Anterior cingulate cortex (tissue), 58 donors: ENCODE results near the gene PTGR3.
A peak's percentile ranks its signal among the peaks of the same experiment; 100 is the strongest.

Experiments
- DNase-seq, 58 donors: peaks; one replicate each; lab custom pipeline; 2025; lab: John Stamatoyannopoulos, UW

The PTGR3 gene, protein sequence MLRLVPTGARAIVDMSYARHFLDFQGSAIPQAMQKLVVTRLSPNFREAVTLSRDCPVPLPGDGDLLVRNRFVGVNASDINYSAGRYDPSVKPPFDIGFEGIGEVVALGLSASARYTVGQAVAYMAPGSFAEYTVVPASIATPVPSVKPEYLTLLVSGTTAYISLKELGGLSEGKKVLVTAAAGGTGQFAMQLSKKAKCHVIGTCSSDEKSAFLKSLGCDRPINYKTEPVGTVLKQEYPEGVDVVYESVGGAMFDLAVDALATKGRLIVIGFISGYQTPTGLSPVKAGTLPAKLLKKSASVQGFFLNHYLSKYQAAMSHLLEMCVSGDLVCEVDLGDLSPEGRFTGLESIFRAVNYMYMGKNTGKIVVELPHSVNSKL

DNA sequence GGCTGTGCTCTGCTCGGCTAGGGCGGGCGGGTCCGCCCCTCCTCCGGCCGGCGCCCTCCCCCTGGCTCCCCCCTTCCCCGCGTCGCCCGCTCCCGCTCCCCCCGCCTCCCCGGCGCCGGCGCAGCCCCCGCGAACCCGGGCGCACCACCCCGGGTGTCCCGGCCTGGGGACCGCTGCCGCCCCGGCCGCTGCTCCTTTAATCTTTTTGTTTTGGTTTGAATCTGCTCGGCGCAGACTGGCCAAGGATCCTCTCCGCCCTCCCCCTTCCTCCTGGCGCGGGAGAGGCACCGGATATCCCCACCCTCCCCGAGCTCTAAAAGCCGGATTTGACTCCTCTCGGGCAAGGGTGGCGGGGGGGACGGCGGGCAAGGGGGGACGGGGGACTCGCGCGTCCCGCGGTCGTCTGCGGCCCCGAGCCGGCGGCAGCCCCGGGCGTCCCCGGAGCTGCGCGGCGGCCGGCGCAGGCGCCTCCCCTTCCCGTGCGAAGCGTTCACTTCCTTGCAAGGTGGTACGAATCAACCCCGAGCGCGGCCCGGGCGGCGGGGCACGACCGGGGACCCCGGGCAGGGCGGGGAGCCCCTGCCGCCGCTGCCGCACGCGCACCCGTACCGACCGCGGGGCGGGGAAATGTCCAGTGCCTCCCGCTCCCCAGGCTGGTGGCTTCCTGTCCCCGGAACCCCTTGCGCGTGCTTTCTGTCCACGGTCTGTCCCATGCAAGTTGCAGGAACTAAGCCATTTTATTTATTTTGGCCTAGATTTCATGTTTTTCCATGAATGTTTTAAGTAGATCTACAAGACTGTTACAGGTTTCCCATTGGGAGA, at the start of gene PTGR3:
Gene PTGR3 (minus strand): TSS at position 11 of the 822 bp plus-strand sequence. CDS start 81 bp downstream, outside the sequence.
- peak in 57 of 58 donors; percentile 45 to 96 (median 80) for DNase-seq

DNA sequence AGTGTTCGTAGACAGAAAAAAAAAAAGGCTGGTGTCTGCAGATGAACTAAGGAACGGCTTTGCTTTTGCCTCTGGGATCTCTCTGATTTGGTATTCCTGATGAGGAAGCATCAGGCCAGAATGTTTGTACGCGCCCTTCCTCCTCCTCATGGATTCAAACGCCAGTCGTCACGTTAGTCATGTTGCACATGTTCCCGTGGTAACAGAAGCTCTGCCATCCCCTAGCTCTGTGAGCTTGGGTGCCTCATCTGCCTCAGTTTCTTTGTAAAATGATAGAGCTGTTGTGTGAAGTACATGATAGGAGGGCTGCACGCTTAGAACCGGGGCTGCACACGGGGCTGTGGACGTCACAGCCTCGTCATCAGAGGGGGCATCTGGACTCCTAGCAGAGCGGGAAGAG, 48.7 kb upstream of the PTGR3 start:
- DNase-seq, result no peak

DNA sequence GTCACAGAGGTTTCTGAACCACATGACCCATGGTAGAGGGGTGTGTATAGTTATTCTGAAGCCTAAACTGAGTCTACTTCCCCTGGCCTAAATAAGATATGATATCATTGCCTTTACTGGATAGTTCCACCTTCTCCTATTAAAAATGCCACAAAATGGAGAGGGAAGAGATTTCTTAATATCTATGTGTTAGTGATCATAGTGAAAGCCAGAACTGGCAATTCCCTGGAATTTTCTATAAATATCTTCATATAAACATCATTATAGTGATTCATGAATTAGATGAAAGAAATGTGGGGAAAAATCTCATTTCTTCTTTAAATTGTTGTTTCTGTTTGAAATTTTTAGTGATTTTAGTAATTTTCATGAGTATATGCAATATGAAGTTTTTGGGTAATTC, 47.4 kb upstream of the PTGR3 start:
- no peak for DNase-seq

DNA sequence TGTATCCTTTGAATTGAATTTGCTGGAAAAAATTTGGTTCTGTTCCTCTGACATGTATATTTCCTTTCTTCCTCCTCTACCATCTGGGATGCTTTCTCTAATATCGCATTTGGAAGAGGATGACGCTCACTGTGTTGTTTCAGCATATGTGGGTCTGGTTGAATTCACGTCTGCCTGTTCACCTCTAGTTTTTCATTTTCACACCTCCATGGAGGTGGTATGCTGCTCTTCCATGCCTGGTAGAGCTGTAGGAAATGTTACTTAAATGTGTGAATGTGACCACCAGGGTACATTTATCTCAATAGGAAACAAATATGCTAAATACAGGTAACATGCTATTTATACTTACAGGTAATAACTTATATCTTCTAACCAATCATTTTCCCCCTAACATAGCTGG, 46.2 kb upstream of the PTGR3 start:
- no peak for DNase-seq

DNA sequence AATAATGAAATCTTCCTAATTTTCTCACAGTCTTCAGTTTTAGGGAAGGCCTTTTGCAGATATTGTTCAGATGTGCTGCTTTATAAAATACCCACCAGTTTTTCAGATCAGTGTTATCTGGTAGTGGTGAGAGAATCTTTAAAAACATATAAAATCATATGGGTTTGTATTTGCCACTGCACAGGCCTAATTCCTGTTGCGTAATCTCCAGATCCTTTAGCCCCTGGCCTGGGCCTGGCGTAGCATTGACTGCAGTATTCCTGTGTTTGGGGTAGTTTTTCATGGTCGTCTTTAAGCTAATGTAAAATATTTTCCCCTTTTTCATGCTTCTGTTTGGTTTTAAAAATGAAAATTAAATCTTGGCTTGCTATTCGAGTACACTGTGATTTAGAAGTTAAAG, 44.8 kb upstream of the PTGR3 start:
- no peak for DNase-seq

DNA sequence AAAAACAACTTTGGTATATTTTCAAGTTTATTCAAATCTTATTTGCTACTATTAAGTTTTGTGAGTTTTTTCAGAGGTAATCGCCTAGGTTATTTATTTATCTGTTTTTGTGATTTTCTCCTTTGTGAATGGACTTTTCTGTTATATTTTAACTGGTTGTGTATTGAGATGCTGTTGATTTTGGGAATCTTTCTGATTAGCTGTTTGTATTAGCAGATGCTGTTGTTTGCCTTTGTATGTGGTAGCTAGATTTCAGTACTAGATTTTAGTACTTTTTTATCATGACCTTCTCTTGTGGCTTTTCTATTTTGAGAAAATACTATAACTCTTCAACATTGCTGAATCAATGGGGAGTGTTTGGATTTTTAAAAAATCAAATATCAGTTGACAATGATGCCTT, 44.1 kb upstream of the PTGR3 start:
- no peak for DNase-seq

DNA sequence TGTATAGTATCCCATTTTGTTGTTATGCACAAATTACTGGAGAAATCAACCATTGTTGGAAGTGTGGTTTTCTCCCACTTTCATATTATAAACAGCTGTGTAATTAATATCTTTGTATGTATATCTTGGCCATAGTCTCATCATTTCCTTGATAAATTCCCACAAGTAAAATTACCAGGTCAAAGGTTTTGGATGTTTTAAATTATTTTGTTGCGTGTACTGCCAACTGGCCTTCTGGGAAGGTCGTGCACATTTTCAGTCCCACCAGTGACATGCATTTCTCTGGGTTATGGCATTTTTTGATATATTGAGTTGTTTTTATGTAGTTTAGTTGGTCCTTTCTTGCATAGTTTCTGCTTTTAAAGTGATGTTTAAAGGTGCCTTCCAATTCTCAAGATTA, 43.2 kb upstream of the PTGR3 start:
- no peak for DNase-seq

DNA sequence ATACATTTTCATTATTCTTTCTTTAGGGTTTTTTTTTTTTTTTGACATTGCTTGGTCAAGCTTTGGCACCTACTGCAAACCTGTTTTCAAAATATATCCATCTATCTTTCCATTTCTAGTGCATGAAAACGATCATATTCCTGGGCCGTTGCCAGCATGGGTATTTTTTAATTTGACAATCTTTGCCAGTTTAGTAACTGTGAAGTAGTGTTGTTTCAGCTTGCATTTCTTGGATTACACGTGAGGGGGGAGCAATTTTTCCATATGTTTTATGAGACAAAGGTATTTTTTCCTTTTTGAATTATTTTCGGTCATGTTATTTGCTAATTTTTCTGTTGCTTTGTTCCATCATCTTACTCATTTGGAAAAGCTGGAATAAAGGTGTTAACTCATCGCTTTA, 42.5 kb upstream of the PTGR3 start:
- no peak for DNase-seq

DNA sequence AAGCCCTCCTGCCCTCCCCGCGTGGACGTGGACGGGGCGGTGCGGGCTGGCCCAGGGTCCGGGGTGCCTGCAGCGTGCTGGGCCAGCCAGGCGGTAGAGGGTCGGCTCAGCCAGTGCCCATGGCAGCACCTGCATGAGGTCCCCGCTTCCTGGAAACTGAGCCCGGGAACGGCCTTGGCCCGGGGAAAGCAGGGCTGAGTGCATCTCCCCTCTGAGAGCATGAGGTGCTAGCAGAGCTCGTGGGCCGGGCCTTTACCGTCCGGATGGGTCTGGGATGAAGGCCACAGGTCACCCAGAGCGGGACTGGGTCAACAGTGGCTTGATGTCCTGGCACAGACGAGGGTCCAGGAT, 41.5 kb upstream of the PTGR3 start:
- no peak for DNase-seq

DNA sequence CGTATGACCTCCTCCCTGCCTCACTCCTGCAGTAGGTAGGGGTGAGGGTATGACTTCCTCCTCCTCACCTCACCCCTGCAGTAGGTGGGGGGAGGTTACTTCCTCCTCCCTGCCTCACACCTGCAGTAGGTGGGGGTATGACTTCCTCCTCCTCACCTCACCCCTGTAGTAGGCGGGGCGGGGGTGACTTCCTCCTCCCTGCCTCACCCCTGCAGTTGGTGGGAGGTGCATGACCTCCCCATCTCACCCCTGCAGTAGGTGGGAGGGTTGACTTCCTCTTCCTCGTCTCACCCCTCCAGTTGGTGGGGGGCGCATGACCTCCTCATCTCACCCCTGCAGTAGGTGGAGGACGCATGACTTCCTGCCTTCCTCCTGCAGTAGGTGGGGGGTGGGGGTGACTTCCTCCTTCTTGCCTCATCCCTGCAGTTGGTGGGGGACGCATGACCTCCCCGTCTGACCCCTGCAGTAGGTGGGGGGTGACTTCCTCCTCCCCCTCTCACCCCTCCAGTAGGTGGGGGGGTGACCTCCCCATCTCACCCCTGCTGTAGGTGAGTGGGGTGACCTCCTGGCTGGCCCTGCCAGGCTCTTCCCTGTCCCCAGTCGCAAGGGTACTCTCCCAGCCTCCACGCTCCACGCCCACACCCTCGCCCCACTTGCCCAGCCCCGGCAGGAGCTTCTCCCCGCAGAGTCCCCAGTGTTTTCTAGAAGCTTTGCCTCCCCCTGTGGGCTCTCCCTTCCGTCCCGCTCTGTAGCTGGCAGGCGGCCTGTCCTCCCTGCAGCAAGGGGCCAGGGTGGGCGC, 40.9 kb upstream of the PTGR3 start:
- DNase-seq, result no peak

DNA sequence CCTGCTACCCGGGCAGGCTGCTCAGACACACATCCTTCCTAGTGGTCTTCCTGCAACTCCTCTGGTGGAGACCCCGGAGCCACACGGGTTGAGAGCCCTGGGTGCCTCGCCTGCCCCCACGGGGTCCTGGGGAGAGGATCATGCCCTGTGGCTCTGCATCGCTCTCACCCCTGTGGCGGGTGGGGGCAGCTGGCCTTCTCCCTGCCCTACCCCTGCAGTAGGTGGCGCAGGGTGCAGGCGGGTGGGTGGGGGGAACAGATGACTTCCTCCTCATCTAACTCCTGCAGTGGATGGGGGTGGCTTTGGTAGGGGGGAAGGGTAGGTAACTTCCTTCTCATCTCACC, 40.2 kb upstream of the PTGR3 start:
- DNase-seq, result no peak

DNA sequence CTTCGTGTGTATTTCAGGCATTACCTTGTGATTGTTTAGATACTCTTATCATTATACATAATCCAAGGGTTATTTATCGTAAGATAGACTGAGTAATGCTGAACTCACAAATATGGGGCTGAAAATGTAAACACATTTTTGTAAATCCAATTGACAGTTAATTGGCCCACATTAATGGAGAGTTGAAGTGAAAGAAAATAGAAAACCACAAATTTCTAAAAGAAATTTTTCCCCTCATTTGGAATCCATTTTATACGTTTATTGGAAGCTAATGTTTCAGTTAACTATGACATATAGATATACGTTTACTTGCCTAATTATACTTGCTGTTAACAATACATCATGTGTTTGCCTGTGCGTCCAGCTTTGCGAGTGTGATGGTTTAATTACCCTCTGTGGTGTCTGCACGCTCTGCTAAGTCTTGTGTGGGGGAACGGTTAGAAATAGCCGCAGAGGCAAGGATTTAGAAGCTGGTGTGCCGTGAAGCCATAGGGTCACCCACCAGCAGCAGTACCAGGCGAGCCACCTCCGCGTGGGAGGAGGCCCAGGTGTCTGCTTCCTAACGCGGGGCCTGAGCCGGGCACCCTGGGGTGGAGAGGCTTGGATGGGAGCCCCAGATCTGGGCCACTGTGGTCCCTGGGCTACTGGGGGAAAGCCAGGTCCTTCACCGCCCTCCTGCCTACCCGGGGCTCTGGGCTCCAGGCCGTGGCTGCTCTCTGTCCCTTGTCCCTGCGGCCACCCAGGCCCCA, 39.7 kb upstream of the PTGR3 start:
- peak in 1 of 58 donors; percentile 26 for DNase-seq

DNA sequence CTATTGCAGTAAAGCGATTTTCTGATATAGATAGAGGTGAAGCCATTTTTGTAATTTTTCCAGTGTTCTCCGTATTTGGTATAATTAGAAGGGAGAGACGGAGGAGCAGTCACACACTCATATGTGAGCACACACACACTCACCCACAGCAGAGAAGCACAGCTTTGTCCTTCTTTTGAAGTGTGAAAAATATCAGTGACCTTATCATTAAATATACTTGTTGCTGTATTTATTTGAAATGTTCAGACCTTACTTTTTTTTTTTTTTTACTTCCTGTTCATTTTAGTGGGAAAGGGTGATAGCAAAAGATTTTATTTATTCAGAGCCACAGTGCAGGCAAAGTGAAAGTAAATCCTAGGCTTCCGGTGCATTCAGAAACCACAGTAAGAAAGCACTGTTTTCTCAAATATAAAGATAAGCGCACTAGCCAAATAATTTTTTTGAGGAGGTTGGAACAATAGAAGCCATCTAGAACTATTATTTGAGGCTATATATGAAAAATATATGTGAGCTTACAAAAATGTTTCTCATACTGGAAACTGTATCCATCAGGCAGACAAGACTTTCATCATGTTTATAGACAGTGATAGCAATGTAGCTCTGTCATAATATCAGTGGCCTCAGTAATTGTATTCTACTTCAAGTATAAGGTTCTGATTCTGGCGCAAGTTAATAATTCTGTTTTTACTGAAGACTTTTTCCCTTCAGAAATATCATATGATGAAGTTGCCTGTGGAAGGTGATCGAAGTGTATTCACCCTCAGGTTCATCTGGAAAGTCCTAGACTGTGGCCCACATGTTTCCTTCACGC, 38.9 kb upstream of the PTGR3 start:
- DNase-seq, result no peak

DNA sequence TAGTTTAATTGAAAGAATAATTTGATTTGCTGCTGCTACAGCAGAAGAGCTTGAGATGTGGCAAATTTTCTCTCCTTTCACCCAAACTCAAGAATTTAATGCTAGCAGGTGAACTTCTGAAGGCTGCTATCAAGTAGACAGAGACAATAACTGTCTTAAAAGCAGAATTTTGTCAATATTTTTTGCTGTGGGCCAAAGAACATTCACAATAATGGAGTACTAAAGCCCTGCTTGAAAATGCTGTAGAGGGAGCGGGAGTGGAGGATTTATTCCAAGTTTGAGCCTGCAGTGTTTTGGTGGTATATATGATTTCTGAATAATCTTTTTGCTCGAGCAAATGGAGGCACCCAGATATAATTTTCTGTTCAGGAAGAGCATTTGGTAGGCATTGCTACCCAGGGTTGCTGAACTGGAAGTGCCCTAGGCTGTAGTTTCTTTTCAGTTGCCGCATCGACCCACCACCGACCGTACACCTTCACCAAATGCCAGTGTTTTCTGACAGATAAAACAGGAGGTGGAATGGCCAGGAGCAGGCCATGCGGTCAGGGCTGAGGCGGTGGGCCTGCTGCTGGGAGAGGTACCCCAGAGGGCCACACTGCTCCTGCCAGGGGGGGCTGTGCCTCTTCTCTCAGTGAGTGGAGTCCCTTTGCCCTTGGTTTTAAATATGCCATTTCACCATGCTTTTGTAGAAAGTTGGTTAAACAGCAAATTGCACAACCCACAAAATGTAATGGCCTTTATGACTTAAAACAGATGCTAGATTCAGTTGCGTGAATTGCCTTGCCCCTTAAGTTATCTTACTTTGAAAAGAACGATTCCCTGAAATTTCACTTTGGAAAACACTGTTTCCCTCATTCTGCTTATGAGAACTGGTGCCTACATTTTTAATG, 38.0 kb upstream of the PTGR3 start:
- peak in 1 of 58 donors; percentile 29 for DNase-seq

DNA sequence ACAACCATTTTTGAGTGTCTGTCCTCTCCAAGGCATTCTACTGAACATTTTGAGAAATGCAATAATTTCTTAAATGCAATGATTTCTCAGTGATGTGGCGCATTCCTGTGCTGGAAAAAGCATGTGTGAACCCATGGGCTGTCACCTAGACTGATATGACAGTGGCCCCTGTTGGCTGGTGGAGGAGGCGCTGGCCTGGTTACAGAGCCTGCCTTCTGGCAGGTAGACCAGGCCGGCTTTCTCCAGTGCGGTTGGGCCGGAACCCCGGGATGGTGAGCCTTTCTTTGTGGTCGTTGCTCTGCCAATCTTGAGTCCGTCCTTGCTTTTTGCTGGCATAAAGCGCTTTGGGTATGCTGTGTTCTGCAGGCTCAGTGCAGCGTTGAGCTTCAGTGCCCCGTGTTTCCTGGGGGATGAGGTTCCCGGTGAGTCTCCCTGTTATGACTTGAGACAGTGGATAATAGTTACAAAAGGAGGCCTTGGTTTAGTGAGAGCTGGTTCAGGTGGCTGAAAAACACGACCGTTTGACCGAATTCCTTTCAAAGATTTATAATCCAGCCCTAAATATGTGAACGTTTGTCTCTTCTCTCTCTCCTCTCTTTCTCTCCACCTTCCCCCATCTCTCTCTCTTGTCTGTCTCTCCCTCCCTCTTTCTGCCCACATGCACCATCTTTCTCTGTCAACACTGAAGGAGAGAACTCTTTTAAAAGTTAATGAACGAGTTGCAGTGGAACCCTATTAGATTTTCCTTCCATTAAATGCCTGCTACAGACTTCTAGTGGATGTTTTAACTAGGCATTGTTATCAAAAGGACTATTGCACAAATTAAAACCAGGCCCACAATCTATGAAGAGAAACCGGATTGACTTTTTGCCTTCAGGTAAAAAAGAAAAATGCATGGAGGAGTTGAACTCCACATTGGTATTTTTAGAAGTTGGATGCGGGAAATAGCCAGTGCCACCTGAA, 35.7 kb upstream of the PTGR3 start:
- DNase-seq, result no peak

DNA sequence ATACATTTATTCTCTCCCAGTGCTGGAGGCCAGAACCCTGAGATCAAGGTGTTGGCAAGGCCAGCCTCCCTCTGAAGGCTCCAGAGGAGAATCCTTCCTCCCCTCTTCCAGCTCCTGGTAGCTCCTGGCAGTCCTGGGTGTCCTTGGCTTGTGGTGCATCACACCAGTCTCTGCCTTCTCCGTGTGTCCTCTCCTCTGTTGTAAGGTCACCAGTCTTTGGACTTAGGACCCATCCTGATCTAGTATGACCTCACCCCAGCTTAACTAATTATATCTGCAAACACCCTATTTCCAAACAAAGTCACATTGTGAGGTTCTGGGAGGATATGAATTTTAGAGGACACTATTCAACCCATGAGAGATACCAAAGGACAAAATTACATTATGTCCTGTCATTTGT, 32.8 kb upstream of the PTGR3 start:
- no peak for DNase-seq

DNA sequence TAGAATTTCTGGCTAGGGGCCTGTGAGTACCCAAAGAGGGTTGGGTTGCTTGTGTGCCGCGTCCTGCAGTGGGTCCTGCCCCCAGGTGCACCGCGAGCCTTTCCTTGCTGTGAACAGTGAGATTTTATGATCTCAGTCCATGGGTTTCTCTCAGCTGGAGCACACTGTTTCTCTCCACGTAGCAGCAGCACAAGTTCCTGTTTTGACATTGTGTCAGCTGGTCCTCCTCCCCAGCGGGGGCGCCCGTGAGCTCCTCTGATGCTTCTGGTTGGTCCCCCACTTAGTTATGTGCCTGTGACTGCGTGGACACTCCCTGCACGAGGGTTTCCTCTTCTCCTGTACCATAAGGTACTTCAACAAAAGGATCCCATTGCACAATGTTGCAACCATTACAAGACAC, 31.5 kb upstream of the PTGR3 start:
- no peak for DNase-seq
